SU-DHL-6 (cell line): ENCODE results near the gene HYAL1.

Source experiments
- CTCF ChIP-seq: fragments of 200-600 bp; sonication (generic); IDR thresholded peaks from one replicate; pipeline ENCODE4 v1.5.1; 2017; ENCODE audit warnings: antibody characterized with exemption, mild to moderate bottlenecking, low read length, moderate library complexity; ENCODE audit not compliant: insufficient read depth, poor library complexity, severe bottlenecking
- EZH2phosphoT487 ChIP-seq: fragments of 200-600 bp; sonication (generic), shearing (Covaris generic); conservative IDR thresholded peaks from 2 replicates; pipeline ENCODE4 v1.6.1; 2018; ENCODE audit warnings: mild to moderate bottlenecking, antibody characterized with exemption, low read length, moderate library complexity, mixed read lengths

GRCh38 chr3:50269977-50270413 lies 33.4 kb downstream of the HYAL1 start:
- TF ChIP-seq CTCF (no peak), EZH2phosphoT487 (no peak)
